ENCODE data around the gene DNAJB4. TPM values are rescaled to one million over a fixed set of nuclear protein-coding genes. Genes with fewer than 3 reads are reported as not detected.

The DNAJB4 gene
- total RNA-seq, 2 experiments from 2014 or later: 19.2 to 22.7 TPM

DNA sequence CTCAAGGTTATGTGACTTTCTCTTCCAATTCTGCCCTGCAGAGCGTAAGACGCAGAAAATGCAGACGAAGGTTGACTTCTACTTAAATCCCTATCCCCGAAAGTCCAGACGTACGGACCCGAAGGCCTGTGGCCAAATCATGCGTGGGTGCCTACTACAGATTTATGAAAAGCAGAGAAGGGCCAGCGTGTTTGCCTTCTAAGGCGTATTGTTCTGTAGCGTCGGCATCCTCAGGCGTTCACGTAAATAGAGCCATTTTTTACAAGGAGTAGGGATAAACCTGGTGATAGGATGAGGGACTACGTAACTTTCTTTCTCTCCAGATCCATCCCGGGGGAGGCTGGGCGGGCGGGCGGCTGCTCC lies 40.8 kb downstream of the DNAJB4 start:
- peak in 1 of 14 experiments; percentile 1 for DNase-seq
- H3K27me3 ChIP-seq (ENCODE audit: control insufficient read depth in 1 of 2, insufficient read depth in 2 of 2, low read length in 2 of 2): peaks cover 21 to 39% of the 10 kb centered on the region in 2 experiments
- POLR2A ChIA-PET: interaction anchor here (1.5 to 6.2 kb wide), 2 partner anchors 41 to 67 kb away, joined by 8 to 33 read pairs; partner anchors contain the start of genes DNAJB4 and FUBP1
- H3K27ac ChIP-seq (ENCODE audit: low read depth in 1 of 2, low read length in 2 of 2): no peak overlapping the region
- Mint-ChIP-seq H3K27me3 (peaks cover 47% of the 10 kb centered on the region), H3K36me3 (ENCODE audit: low read depth) (no peaks in the 10 kb centered on the region), H3K9me3 (no peaks in the 10 kb centered on the region), H3K27ac (no peak overlapping the region), H3K4me3 (peak overlapping the region; percentile 72), H3K4me1 (ENCODE audit: low read depth) (peaks cover 25% of the 10 kb centered on the region)
- H3K4me3 ChIP-seq (ENCODE audit: low read length): peak overlapping the region; percentile 51
- intact Hi-C loops (cut with DNase I, micrococcal nuclease): no loop called here
- H3K9me3 ChIP-seq (ENCODE audit: control insufficient read depth in 1 of 2, insufficient read depth in 1 of 2, low read length in 2 of 2): peaks cover 0 to 4% of the 10 kb centered on the region in 2 experiments
- TF ChIP-seq, protein P1, sequence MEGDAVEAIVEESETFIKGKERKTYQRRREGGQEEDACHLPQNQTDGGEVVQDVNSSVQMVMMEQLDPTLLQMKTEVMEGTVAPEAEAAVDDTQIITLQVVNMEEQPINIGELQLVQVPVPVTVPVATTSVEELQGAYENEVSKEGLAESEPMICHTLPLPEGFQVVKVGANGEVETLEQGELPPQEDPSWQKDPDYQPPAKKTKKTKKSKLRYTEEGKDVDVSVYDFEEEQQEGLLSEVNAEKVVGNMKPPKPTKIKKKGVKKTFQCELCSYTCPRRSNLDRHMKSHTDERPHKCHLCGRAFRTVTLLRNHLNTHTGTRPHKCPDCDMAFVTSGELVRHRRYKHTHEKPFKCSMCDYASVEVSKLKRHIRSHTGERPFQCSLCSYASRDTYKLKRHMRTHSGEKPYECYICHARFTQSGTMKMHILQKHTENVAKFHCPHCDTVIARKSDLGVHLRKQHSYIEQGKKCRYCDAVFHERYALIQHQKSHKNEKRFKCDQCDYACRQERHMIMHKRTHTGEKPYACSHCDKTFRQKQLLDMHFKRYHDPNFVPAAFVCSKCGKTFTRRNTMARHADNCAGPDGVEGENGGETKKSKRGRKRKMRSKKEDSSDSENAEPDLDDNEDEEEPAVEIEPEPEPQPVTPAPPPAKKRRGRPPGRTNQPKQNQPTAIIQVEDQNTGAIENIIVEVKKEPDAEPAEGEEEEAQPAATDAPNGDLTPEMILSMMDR (IDR thresholded peaks at IDR 0.05): no peak
- H3K36me3 ChIP-seq (ENCODE audit: insufficient read depth, low read length): no peaks in the 10 kb centered on the region
- no peak for ATAC-seq (ENCODE audit: poor library complexity)
- CTCF ChIA-PET: no interaction called here
- H3K4me1 ChIP-seq (ENCODE audit: insufficient read depth, low read length): peaks cover 16% of the 10 kb centered on the region

DNA sequence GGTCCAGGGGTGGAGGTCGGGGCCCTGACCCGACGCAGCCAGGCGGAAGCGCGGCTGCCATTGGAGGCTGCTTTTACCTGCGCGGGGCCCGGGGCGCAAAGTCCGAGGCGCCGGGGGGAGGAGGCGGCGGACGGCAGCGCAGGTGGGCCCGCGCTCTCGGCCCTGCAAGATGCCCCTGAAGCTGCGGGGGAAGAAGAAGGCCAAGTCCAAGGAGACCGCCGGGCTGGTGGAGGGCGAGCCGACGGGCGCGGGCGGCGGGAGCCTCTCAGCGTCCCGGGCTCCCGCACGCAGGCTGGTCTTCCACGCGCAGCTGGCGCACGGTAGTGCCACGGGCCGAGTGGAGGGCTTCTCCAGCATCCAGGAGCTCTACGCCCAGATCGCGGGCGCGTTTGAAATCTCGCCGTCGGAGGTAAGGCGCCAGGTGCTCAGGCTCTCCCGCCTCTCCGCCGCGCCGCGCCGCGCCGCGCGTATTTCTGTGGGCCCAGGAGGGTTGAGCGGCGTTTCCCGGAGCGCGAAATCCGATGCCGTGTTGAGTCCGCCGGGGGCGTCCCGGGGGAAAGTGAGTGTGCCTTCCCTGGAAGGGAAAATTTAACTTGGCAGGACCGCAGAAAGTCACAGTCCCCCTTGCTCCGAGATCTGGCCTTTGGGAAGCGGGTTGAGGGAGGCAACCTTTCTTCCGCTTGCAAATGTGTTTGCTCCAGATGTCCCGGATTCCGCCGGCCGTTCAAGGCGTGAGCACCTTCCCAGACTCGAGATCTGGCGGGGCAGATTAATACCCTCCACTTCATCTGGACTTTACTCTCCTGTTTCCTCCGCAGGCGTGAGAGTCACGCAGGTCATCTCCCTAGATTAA lies 41.4 kb downstream of the DNAJB4 start, which contains the start of gene GIPC2:
Gene GIPC2 (plus strand): TSS at position 41 of the 853 bp plus-strand sequence. CDS start 129 bp downstream, at position 170.
- ChIA-PET CTCF (no interaction called here), POLR2A (interaction anchor here (0.9 to 6.2 kb wide), 3 partner anchors 15 to 68 kb away, joined by 4 to 33 read pairs (median 8); partner anchors contain the start of genes DNAJB4 and FUBP1)
- Mint-ChIP-seq H3K4me3 (peak within 1 kb of the TSS; percentile 72), H3K27ac (no peak within 1 kb of the TSS), H3K4me1 (ENCODE audit: low read depth) (peaks cover 20% of the 10 kb centered on the region), H3K36me3 (ENCODE audit: low read depth) (no peaks in the 10 kb centered on the region), H3K9me3 (no peaks in the 10 kb centered on the region), H3K27me3 (peaks cover 47% of the 10 kb centered on the region)
- peak; percentile 52 for ATAC-seq (ENCODE audit: poor library complexity)
- Histone ChIP-seq H3K27me3 (ENCODE audit: control insufficient read depth in 1 of 2, insufficient read depth in 2 of 2, low read length in 2 of 2) (peaks cover 21 to 39% of the 10 kb centered on the region in 2 experiments), H3K4me1 (ENCODE audit: insufficient read depth, low read length) (peaks cover 16% of the 10 kb centered on the region), H3K36me3 (ENCODE audit: insufficient read depth, low read length) (no peaks in the 10 kb centered on the region), H3K27ac (ENCODE audit: low read depth in 1 of 2, low read length in 2 of 2) (no peak within 1 kb of the TSS), H3K4me3 (ENCODE audit: low read length) (peak within 1 kb of the TSS; percentile 51), H3K9me3 (ENCODE audit: control insufficient read depth in 1 of 2, insufficient read depth in 1 of 2, low read length in 2 of 2) (peaks cover 0 to 4% of the 10 kb centered on the region in 2 experiments)
- DNase-seq: peak in 9 of 14 experiments; percentile 6 to 38 (median 11)
- intact Hi-C loops (cut with DNase I, micrococcal nuclease): no loop called here
- TF ChIP-seq, protein P1 (IDR thresholded peaks at IDR 0.05): no peak

DNA sequence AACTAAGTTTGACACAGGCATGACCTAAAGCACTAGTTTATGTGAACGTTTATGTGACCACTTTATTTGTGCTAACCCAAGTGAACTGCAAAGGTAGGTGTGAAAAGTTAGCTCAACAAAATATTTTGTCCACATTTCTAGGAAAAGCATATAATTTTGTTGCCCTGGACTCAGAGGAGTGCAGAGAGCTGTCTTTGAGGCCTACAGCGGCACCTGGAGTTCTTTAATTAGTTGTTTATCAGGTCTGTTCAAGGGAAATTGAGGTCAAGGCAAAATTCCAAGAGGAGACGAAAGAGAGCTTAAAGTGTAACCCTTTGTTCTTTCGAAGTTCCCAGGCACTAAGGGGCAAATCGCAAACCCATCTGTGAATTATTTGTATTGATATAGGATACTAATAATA lies 42.4 kb downstream of the DNAJB4 start:
- H3K9me3 Mint-ChIP-seq: no peaks in the 10 kb centered on the region
- H3K27me3 Mint-ChIP-seq: peaks cover 52% of the 10 kb centered on the region

More for the DNA sequence above, 42.4 kb downstream of the DNAJB4 start:
- no peak for ATAC-seq (ENCODE audit: poor library complexity)
- peaks cover 0 to 4% of the 10 kb centered on the region in 2 experiments for H3K9me3 ChIP-seq (ENCODE audit: control insufficient read depth in 1 of 2, insufficient read depth in 1 of 2, low read length in 2 of 2)
- DNase-seq: no peak
- peaks cover 20% of the 10 kb centered on the region for H3K4me1 Mint-ChIP-seq (ENCODE audit: low read depth)
- H3K36me3 Mint-ChIP-seq (ENCODE audit: low read depth): no peaks in the 10 kb centered on the region
- intact Hi-C loops (cut with DNase I, micrococcal nuclease): no loop called here
- TF ChIP-seq, protein P1 (IDR thresholded peaks at IDR 0.05): no peak
- CTCF ChIA-PET: no interaction called here
- H3K27ac Mint-ChIP-seq: no peak overlapping the region
- H3K36me3 ChIP-seq (ENCODE audit: insufficient read depth, low read length): no peaks in the 10 kb centered on the region
- H3K27ac ChIP-seq (ENCODE audit: low read depth in 1 of 2, low read length in 2 of 2): no peak overlapping the region
- no peak overlapping the region for H3K4me3 Mint-ChIP-seq
- H3K27me3 ChIP-seq (ENCODE audit: control insufficient read depth in 1 of 2, insufficient read depth in 2 of 2, low read length in 2 of 2): peaks cover 21 to 39% of the 10 kb centered on the region in 2 experiments
- no peak overlapping the region for H3K4me3 ChIP-seq (ENCODE audit: low read length)
- POLR2A ChIA-PET: interaction anchor here (0.9 to 6.2 kb wide), 2 partner anchors 16 to 42 kb away, joined by 4 to 33 read pairs; partner anchors contain the start of gene DNAJB4
- H3K4me1 ChIP-seq (ENCODE audit: insufficient read depth, low read length): peaks cover 16% of the 10 kb centered on the region
